Mononuclear cell (primary cell): ENCODE measurements around the gene SH3RF3. TPM values are rescaled to one million over a fixed set of nuclear protein-coding genes. Genes with fewer than 3 reads are reported as not detected.

ENCODE experiments used
- H3K27me3 ChIP-seq: 2 replicates; pipeline ENCODE4 v1.6.0; 2011; ENCODE audit warnings: low read length, control low read depth; ENCODE audit not compliant: insufficient read depth
- H3K4me1 ChIP-seq: 2 replicates; pipeline ENCODE4 v1.5.1; 2011; ENCODE audit warnings: mild to moderate bottlenecking, low read length, control low read depth; ENCODE audit not compliant: insufficient read depth
- H3K4me3 ChIP-seq: 2 replicates; pipeline ENCODE4 v1.5.1; 2011; ENCODE audit warnings: mild to moderate bottlenecking, low read length, moderate library complexity
- H3K9me3 ChIP-seq: 2 replicates; pipeline ENCODE4 v1.5.1; 2011; ENCODE audit warnings: low read depth, mild to moderate bottlenecking, control low read depth, low read length
- total RNA-seq: library from RNA; depleted of rRNA; stranded (reverse); fragments of >200 nt; gene quantifications from one replicate; pipeline ENCODE4 v1.2.3, GENCODE V29; 2012

Gene SH3RF3
- total RNA-seq, 1 donor = 2.2 TPM

DNA sequence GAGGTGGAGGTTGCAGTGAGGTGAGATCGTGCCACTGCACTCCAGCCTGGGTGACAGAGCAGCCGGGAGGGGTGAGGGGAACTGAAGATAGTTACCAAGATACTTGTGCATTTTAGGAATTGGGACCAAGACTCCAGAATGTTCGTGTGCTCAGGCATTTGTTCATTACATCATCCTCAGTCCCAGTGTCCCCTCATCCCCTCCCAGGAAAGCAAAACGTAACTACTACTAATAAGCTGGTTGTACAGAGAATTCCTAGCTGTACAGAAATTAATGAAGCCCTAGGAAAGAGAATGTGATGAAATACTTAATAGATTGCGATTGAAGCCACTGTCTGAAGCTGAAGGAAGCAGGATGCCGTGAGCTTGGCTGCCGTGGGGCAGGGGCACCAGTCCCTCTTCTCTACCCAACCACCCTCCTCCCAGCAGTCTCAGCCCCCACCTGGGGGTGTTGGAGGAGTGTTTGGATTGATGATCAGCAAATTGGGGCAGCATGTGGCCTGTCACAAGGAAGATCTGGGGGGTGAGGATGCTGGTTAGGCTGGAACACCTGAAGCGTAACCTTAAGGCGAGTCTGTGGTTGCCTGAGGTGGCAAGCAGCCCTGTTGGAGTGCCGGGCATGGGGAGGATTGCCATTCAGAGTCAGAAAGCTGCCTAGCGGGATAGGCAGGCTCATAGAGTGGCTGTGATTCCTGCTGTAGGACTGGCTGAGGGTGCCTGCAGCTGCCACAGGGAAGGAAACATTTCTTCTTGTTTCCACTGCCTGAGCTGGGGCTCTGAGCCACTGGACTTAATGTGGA, 140.9 kb downstream of the SH3RF3 start:
- no peaks in the 10 kb centered on the region for H3K27me3 ChIP-seq
- H3K4me1 ChIP-seq = peaks cover 21% of the 10 kb centered on the region
- no peaks in the 10 kb centered on the region for H3K9me3 ChIP-seq
- no peak overlapping the region for H3K4me3 ChIP-seq

DNA sequence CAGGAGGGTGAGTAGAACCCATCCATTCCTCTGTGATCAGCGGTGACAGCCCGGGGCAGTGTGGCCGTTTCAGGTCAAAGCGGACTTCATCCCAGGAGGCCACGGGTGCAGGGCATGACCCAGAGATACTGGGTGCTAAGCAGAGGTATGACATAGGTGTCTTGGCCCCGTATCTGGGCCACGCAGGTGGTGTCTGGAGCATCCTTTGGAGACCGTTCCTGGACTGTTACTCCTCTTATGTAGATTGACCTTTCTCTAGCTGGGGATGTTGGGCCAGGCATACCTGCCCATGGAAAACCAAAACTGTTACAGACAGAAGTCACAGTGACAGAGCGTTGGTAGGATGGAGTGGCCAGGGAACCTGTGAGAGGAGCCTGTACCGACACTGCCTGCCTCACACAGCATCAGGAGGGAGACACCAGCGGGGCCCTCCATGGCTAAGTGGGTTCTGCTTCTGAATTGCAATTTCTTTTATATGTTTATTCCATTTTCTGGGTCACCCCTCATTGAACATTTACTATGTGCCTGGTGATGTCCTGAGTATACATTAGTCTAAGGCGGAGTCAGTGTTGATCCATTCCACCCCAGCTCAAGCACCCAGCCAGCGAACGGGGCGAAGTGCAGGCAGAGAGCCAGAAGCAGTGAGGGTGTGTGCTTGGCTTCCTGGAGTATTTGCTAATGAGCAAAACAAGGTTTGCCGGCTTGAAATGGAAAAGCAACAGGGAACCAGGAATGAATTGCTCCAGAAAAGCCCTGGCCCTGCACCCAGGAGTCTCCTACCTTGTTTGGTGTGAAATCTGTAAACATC, 141.7 kb downstream of the SH3RF3 start:
- Histone ChIP-seq H3K9me3 (no peaks in the 10 kb centered on the region), H3K4me1 (peaks cover 28% of the 10 kb centered on the region), H3K27me3 (no peaks in the 10 kb centered on the region), H3K4me3 (no peak overlapping the region)

DNA sequence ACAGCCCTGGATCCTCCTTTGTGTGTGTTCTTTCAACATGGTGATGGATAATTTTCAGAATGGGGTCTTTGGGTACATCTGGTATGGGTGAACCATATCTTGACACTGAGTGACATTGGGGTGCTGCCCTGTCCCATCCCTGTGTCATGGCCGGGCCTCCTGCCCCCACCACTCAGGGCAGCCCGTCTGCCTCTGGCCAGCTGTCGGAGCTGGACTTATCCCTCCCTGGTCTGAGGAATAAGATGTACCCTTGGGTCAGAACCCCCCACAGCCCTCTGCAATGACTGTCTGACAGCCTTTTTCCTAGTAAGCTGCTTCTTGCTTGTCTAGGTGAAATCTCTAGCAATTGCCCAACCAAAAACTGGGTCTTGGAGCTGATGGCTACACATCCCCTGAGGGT, 142.9 kb downstream of the SH3RF3 start:
- no peaks in the 10 kb centered on the region for H3K27me3 ChIP-seq
- no peak overlapping the region for H3K4me3 ChIP-seq
- peaks cover 18% of the 10 kb centered on the region for H3K4me1 ChIP-seq
- H3K9me3 ChIP-seq = no peaks in the 10 kb centered on the region

DNA sequence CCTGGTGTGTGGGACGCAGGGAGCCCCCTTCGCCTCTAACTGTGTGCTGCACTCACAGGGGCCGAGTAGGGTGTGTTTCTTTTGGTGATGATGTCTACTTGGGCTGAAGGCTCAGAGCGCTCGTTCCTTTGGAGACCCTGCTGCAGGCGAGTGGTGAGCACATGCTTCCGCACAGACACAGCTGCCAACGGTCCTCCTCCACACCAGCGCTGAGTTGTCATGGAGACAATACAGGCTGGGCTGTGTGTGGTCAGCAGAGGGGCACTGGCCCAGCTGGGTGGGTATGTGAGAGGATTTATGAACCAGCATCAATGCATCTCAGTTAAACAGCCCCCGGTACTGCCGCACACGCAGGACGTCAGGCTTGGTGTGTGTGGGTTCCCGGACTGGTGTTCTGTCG, 143.5 kb downstream of the SH3RF3 start:
- no peaks in the 10 kb centered on the region for H3K9me3 ChIP-seq
- H3K4me1 ChIP-seq = peaks cover 12% of the 10 kb centered on the region
- no peak overlapping the region for H3K4me3 ChIP-seq
- H3K27me3 ChIP-seq = no peaks in the 10 kb centered on the region

DNA sequence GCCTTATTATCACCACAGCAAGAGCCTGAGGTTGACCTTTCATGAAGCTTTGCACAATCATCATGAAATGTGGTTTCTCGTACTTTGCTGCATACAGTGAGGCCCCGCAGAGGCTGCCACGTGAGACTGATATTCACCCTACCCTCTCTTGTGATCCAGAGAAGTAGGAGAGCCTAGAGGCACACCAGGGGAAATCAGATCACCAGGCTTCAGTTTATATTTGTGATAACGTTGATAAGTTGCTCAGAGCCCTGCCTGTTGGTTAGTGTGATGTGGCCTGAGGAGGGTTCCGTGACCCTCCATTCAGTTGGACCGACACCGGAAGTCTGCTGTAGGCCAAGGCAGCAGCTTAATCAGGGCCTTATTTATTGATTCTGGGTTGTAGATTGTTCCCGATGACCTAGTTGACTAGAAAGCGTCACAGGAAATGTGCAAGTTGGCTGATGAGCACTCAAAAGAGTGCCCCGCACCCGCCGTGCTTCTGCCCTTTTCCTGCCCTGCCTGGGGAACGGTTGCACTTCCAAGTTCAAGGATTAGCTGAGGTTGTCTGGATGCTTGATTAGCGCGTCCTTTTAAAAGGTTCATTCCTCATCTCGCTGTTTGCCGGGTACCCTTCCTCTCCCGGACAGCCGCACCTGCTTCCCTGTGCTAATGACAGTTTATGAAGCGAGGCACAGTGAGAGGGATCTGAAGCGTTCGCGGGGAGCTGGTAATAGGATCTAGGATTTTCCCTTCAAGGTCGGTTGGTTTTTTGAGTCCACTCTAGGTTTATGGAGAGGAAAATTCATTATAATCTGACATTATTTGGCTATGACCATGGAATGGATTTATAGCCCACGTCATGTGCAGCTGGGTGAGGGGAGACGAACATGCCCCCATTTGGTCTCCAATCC, 146.4 kb downstream of the SH3RF3 start:
- no peaks in the 10 kb centered on the region for H3K9me3 ChIP-seq

DNA sequence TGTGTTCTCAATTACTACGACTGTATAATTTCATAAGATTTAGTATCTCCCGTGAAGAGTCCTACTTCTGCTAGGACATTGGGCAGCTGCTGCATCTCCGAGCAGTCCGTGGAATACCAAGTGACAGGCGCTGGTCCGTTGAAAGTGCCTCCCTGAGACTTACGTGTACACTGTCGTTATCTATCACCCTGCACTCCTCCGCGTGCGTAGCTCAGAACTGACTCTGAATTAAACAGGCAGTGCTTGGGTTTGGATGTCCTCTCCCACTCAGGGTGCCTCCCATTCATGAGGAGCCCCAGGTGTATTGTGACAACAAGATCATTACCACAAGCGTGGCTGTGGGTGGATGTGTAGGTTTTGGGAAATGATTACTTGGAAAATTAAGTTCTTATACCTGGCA, 148.4 kb downstream of the SH3RF3 start:
- H3K4me3 ChIP-seq = no peak overlapping the region
- H3K27me3 ChIP-seq = no peaks in the 10 kb centered on the region
- H3K9me3 ChIP-seq = no peaks in the 10 kb centered on the region
- peaks cover 11% of the 10 kb centered on the region for H3K4me1 ChIP-seq

More for the DNA sequence above, 146.4 kb downstream of the SH3RF3 start:
- H3K27me3 ChIP-seq = no peaks in the 10 kb centered on the region
- peaks cover 11% of the 10 kb centered on the region for H3K4me1 ChIP-seq
- no peak overlapping the region for H3K4me3 ChIP-seq

DNA sequence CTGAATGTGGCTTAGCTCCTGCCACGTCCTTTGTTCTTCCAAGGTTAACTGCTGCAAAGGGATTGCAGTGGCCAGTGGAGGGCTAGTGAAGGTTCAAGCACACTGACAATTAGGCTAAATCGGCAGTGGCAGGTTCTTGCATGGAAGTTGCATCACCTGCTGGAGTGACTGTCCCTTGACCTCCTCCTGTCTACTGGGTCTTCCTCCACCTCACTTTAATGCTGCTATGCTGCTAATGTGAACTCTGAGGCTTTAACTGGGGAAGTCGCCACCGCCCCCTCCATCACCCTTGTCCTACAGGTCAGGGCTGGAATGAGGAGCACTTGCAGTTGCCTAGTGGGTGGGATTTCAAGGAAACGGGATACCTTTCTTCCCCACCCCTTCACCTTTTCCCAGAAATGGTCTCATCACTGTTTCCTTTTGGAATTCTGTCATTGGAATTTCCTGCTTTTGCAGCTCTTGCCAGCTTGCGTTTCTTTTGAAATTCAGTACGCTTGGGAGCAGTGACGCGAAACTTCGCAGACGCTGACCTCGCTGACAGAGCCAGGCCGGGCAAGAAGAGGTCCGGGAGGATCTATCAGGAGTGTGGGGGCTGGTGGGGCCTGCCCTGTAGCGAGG, 150.3 kb downstream of the SH3RF3 start:
- H3K27me3 ChIP-seq = no peaks in the 10 kb centered on the region
- H3K9me3 ChIP-seq = no peaks in the 10 kb centered on the region
- peaks cover 10% of the 10 kb centered on the region for H3K4me1 ChIP-seq
- H3K4me3 ChIP-seq = no peak overlapping the region

DNA sequence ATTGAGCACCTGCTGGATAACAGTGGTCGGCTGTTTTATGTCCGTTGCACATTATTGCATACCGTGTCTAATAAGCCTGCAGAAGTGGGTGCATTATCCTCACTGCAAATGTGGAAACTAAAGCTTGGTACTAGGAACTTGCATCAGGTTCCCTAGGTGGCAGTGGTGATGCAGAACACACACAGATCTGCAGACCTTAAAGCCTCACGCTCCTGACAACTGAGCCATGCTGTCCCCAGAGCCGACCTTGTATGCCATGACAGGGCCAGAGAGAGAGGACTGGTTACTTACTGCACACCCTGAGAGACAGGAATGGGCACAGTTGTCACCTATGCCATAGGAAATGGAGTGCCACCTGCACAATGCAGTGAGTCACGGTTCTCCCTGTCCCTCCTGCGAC, 151.8 kb downstream of the SH3RF3 start:
- H3K4me1 ChIP-seq = no peaks in the 10 kb centered on the region
- H3K4me3 ChIP-seq = no peak overlapping the region
- no peaks in the 10 kb centered on the region for H3K9me3 ChIP-seq
- H3K27me3 ChIP-seq = no peaks in the 10 kb centered on the region

DNA sequence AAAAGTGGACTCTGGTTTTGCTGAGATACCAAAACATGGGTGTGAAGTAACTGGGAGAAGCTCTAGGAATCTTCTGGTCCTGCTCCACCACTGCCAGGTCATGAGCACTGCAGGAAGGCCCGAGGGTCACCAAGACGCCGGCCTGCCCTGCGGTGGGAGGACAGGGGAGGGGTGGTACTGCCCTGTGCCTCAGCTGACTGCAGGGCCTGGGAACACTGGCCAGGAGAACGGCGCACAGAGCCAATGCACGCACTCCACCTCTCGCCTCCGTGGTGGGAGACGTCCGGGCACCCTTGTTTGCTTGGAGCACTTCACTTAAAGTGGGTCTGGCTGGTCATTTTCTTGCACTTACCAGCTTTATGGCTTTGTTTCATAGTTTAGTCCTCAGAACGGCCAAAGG, 153.4 kb downstream of the SH3RF3 start:
- no peaks in the 10 kb centered on the region for H3K27me3 ChIP-seq
- H3K9me3 ChIP-seq = no peaks in the 10 kb centered on the region
- H3K4me1 ChIP-seq = no peaks in the 10 kb centered on the region
- no peak overlapping the region for H3K4me3 ChIP-seq

DNA sequence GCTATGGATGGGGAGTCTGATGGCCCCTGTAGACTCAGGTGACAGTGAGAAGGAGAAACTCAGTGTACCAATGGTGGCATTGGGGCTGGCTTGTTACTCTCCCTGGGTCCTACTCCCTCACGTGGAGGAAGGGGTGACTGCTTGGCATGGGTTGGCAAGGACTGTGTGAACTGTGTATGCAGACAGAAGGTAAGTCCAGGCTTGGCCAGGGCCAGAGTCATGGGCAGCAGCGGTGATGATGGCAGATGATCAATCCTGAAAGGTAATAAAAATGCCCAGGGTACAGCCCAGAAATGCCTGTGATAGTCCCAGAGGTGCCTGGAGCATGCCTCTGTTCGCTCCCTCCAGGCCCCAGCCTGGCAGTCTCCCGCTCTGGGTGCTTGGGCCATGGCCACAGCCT, 153.9 kb downstream of the SH3RF3 start:
- H3K27me3 ChIP-seq = no peaks in the 10 kb centered on the region
- no peaks in the 10 kb centered on the region for H3K9me3 ChIP-seq
- no peaks in the 10 kb centered on the region for H3K4me1 ChIP-seq
- no peak overlapping the region for H3K4me3 ChIP-seq

DNA sequence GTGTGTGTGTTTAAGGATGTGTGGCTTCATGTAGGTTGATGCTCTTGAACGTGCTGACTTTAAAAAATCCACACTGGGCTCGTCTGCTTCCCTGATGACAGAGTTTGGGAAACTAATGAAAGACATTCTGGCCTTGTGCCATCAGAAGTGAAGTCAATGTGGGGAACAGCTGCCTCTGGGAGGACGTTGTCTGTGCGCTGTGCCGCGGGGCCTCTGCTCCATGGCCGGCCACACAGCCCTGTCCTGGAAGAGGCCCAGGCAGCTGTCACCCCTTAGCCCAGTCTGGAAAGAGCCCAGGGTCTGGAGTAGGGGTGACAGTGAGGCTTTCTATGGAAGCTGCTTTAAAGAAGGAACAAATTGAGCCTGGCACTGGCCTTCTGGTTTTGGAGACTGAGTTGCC, 155.8 kb downstream of the SH3RF3 start:
- no peak overlapping the region for H3K4me3 ChIP-seq
- no peaks in the 10 kb centered on the region for H3K4me1 ChIP-seq

DNA sequence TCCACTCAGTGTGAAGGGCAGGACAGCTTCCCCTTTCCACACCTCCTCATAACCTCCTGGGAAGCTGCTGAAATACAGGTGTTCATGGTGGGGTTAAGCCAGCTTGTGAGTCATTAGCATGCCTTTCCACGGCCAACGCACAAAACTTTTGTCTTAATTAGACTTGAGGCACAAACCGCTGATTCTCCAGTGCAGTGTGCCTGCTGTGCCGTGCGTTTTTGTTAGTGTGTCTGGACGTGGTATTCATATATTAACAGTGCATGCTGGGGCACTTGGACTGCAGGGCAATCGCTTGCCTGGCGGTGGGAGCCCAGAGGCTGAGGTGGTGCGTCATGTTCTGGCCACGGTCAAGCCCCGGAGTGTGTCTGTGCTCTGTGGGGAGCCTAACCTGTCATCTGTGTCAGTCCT, 156.2 kb downstream of the SH3RF3 start:
- Histone ChIP-seq H3K27me3 (no peaks in the 10 kb centered on the region), H3K4me3 (no peak overlapping the region), H3K4me1 (no peaks in the 10 kb centered on the region)

More for the DNA sequence above, 155.8 kb downstream of the SH3RF3 start:
- no peaks in the 10 kb centered on the region for H3K27me3 ChIP-seq
- H3K9me3 ChIP-seq = no peaks in the 10 kb centered on the region

DNA sequence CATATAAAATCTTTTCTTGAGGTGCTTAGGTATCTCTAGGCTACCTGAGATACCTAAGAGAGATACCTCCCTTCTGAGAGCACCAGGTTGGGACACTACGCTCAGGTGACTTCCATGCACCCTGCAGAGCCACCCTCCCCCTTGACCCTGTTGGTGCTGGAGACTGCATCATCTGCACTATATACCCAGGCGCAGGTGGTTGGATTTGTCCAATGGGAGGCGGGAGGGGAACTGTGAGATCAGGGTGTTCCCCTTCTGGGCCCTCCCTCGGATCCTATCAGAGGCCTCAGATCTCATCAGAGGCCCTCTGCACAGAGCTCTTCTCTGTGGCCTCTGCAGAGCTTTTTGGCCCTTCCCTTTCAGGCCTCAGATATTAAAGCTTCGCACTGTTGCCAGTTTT, 158.4 kb downstream of the SH3RF3 start:
- no peaks in the 10 kb centered on the region for H3K9me3 ChIP-seq
- no peaks in the 10 kb centered on the region for H3K27me3 ChIP-seq
- H3K4me3 ChIP-seq = no peak overlapping the region
- H3K4me1 ChIP-seq = no peaks in the 10 kb centered on the region

More for the DNA sequence above, 156.2 kb downstream of the SH3RF3 start:
- no peaks in the 10 kb centered on the region for H3K9me3 ChIP-seq

DNA sequence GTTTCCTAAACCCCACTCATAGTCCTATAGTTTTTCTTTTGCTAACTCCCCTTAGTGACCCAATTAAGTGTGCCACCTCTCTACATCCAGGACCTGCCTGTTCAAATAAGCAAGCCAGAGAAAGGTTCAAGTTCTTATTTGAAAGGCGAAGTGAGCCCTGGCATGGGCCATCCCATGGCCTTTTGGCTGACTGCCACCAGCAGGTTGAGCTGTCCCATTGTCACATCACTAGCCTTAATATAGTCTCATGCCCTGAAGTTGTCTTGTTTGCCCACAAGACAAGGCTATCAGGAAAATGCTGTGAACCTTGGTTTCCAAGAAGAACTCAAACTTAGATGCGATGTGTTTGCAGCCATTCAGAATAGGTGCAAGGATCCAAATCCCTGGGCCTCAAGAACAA, 158.8 kb downstream of the SH3RF3 start:
- no peaks in the 10 kb centered on the region for H3K9me3 ChIP-seq
- no peaks in the 10 kb centered on the region for H3K27me3 ChIP-seq
- H3K4me3 ChIP-seq = no peak overlapping the region
- no peaks in the 10 kb centered on the region for H3K4me1 ChIP-seq
